H54 (cell line): ENCODE results near the gene CAPN10.

Experiments
- DNase-seq: peaks from one replicate; pipeline ENCODE4 v3.0.0; 2011; ENCODE audit warnings: low spot score, mixed read lengths; ENCODE audit not compliant: insufficient read length
- FAIRE-seq: peaks from 3 replicates; lab custom pipeline; 2011; peaks lifted over from hg19 to GRCh38; lab: Jason Lieb, UNC
- POLR2A ChIP-seq: IDR thresholded peaks from 2 replicates; pipeline ENCODE4 v1.6.1; 2011; ENCODE audit warnings: low read depth, mild to moderate bottlenecking, low read length

CAPN10 gene

DNA sequence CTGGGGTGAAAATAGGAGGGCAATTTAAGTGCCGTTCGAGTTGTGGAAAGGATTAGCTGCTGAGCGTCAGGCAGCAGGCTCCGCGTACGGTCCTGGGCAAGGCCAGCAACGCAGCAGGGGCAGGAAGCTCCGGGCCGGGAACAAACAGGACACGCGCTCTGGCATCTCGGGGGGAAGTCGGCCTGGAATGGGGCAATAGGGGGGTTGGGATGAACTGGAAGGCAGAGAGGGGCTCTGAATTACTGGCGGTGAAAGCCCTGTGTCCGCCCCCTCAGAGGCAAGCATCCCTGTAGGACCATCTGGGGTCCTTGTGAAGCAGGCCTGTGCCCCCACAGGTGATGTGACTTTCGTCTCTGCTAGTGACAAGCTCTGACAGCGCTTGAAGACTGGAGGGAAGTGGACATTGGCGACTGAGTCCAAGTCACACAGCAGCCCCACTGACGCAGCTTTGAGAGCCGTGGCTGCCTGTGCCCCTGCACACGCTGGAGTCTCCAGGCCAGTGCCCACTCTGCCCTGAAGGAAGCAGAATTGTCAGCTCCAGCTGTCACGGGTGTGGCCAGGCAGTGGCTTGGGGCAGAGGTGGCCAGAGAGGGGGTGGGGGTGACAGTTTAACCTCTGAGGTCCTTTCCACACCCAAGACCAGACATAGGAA is 61.1 kb downstream of the CAPN10 start:
- FAIRE-seq: no peak
- TF ChIP-seq POLR2A: no peak

DNA sequence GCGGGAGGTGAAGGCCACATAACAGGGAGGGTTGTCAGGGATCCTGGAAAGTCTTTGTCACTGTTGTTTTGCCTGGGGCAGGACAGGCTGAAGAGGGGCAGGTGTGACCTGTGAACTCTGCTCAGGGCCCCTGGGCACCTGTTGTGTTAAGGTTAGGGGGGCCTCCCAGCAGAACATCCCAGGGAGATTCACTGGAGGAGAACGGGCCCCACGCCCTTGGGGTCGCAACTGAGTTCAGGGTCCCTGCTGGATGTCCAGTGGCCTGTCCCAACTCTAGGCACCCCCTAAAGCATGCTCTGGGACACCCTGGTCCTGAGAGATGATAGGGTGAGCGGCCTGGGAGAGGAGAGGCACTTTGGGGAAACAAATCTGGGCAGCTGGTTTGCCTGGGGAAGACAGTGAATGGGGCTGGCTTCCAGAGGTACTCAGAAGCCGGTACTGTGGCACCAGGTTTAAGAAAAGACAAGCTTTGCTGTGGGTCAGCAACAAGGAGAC is 61.7 kb downstream of the CAPN10 start:
- no peak for TF ChIP-seq POLR2A

More for the DNA sequence above, 61.1 kb downstream of the CAPN10 start:
- DNase-seq: no peak

More for the DNA sequence above, 61.7 kb downstream of the CAPN10 start:
- DNase-seq (no peak), FAIRE-seq (no peak)
